ENCODE data around the gene ATXN3.

DNA sequence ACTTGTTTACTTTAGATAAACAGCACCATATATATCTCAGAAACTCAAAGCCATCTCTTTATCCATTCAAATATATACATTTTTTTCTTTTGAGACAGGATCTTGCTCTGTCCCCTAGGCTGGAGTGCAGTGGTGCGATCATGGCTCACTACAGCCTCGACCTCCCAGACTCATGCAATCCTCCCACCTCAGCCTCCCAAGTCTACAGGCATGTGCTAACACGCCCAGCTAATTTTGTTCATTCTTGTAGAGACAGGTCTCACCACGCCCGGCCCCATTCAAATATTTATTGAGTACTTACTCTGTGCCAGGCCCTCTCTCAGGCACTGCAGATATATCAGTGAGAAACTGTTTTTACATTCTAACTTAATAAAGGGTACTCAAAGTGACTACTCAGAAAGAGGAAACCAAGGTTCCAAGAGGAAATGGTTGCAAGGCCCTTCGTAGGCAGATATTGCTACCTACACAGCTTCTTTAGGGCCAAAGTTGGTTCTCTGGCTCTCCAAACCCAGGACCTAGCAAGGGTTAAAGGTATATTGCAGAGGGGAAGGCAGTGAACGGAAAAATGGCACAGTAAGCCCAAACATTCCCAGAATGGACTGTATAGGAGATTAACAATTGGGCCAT, 2.9 kb downstream of the ATXN3 start:
- TF ChIP-seq EZH2 (IDR thresholded peaks at IDR 0.05; ENCODE audit: low read length), result no peak
- TF ChIP-seq CTCF (optimal IDR thresholded peaks at IDR 0.05 in 1 of 3, IDR thresholded peaks at IDR 0.05 in 1 of 3, conservative IDR thresholded peaks at IDR 0.05 in 1 of 3; ENCODE audit: extremely low read depth in 1 of 3, insufficient read depth in 2 of 3, low read length in 3 of 3), result no peak

All from keratinocyte (primary cell).